Measurements from ENCODE around the gene TMOD2. TPM values are rescaled to one million over a fixed set of nuclear protein-coding genes. Genes with fewer than 3 reads are reported as not detected.

TMOD2 gene
- total and polyA plus RNA-seq, 12 donors, result 1.4 to 13.2 (median 7.0) TPM

DNA sequence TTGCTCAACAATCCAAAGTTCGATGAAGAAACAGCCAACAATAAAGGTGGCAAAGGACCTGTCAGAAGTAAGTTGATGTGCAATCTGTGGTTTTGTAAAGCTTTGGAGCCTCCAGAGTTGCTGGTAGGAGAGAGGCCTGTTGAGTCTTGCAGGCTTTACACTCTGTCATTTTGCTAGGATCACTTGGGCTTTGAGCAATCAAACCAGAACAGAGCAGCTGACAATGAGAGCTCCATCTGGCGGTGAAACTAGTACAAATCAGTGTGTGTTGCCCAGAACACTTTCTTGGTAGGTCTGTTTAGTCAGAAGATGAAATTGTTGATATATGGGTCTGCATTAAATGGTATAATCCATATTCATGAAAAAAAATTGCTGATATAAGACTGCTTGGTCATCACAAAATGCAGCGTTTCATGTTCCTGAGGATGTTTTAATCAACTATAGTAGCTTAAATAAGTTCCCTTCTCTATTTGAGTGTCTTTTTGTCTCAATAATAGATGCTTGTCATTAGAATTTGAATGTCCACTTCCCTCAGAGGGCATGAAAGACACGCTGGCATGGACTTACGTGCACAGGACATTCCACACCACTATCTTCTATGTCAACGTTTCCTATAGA lies 25.7 kb downstream of the TMOD2 start:
- peaks cover 0 to 7% of the 10 kb centered on the region in 2 donors for H3K36me3 ChIP-seq (replicated peaks in 1 of 2)

DNA sequence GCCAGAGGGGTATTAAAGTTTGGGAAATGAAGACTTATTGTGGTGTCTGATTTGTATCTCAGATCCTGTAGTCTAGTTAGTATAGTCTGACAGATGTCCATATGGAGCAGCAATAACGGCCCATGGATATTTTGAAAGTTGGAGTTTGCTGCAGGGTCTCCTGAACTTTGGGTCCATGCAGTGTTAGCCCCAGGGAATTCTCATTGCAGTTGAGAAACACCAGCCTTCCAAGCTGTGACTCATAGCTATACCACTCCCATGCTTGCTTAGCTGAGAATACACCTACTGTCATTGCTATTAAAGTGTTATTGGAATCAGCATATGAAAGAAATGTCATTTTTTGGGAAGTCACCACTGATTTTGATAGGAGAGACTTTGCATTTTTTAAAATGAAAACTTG lies 29.2 kb downstream of the TMOD2 start:
- Histone ChIP-seq H3K4me3 (no peak overlapping the region), H3K4me1 (replicated peaks in 1 of 2) (peaks cover 0 to 11% of the 10 kb centered on the region in 2 donors), H3K9me3 (replicated peaks in 1 of 3) (no peaks in the 10 kb centered on the region), H3K27ac (no peak overlapping the region), H3K27me3 (no peaks in the 10 kb centered on the region), H3K36me3 (replicated peaks in 1 of 2) (peaks cover 0 to 19% of the 10 kb centered on the region in 2 donors)
- intact Hi-C loops (cut with DNase I), result no loop called here
- no peak for DNase-seq
- 79 to 100% (median 85%) methylated on average over 1 of the region's 1 CpG for WGBS, 4 donors
- TF ChIP-seq, protein P1, sequence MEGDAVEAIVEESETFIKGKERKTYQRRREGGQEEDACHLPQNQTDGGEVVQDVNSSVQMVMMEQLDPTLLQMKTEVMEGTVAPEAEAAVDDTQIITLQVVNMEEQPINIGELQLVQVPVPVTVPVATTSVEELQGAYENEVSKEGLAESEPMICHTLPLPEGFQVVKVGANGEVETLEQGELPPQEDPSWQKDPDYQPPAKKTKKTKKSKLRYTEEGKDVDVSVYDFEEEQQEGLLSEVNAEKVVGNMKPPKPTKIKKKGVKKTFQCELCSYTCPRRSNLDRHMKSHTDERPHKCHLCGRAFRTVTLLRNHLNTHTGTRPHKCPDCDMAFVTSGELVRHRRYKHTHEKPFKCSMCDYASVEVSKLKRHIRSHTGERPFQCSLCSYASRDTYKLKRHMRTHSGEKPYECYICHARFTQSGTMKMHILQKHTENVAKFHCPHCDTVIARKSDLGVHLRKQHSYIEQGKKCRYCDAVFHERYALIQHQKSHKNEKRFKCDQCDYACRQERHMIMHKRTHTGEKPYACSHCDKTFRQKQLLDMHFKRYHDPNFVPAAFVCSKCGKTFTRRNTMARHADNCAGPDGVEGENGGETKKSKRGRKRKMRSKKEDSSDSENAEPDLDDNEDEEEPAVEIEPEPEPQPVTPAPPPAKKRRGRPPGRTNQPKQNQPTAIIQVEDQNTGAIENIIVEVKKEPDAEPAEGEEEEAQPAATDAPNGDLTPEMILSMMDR (IDR thresholded peaks at IDR 0.05), result no peak
- TF ChIP-seq POLR2A (IDR thresholded peaks at IDR 0.05), result no peak

More for the DNA sequence above, 25.7 kb downstream of the TMOD2 start:
- no peaks in the 10 kb centered on the region for H3K27me3 ChIP-seq
- H3K9me3 ChIP-seq (replicated peaks in 1 of 3), result no peaks in the 10 kb centered on the region
- H3K4me1 ChIP-seq (replicated peaks in 1 of 2), result peaks cover 0 to 11% of the 10 kb centered on the region in 2 donors
- no peak overlapping the region for H3K27ac ChIP-seq
- DNase-seq, result peak; percentile 61 to 88 (median 72)
- H3K4me3 ChIP-seq, result no peak overlapping the region
- 50 to 53% (median 53%) methylated on average over 6 of the region's 6 CpGs for WGBS, 4 donors
- intact Hi-C loops (cut with DNase I), result loop anchor here in 1 of 2 donors (2.0 kb wide), 1 partner anchor 126 kb away; no protein-coding TSS in a partner anchor
- TF ChIP-seq, protein P1 (IDR thresholded peaks at IDR 0.05), result peak; percentile 51 to 85 (median 72)
- no peak for TF ChIP-seq POLR2A (IDR thresholded peaks at IDR 0.05)

DNA sequence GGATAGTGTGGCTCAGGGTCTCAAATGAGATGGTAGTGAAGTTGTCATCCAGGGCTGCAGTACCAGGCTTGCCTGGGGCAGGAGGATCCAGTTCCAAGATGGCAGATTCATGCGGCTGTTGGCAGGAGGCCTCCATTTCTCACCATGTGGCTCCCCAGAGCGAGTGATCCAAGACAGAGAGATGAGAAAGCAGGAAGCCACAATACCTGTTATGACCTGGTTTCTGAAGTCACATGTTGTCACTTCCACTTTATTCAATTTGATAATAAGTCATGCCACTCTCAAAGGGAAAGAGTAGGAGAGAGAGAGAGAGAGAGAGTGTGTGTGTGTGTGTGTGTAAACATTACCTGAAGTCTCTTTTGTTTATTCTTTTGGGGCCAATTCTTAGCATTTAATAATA lies 30.1 kb downstream of the TMOD2 start:
- peaks cover 0 to 4% of the 10 kb centered on the region in 2 donors for H3K4me1 ChIP-seq (replicated peaks in 1 of 2)
- H3K9me3 ChIP-seq (replicated peaks in 1 of 3), result no peaks in the 10 kb centered on the region
- peaks cover 0 to 19% of the 10 kb centered on the region in 2 donors for H3K36me3 ChIP-seq (replicated peaks in 1 of 2)
- H3K4me3 ChIP-seq, result no peak overlapping the region
- intact Hi-C loops (cut with DNase I), result no loop called here
- DNase-seq, result no peak
- no peaks in the 10 kb centered on the region for H3K27me3 ChIP-seq
- 48 to 86% (median 67%) methylated on average over 2 of the region's 2 CpGs for WGBS, 4 donors
- TF ChIP-seq, protein P1 (IDR thresholded peaks at IDR 0.05), result no peak
- TF ChIP-seq POLR2A (IDR thresholded peaks at IDR 0.05), result no peak
- H3K27ac ChIP-seq, result no peak overlapping the region

DNA sequence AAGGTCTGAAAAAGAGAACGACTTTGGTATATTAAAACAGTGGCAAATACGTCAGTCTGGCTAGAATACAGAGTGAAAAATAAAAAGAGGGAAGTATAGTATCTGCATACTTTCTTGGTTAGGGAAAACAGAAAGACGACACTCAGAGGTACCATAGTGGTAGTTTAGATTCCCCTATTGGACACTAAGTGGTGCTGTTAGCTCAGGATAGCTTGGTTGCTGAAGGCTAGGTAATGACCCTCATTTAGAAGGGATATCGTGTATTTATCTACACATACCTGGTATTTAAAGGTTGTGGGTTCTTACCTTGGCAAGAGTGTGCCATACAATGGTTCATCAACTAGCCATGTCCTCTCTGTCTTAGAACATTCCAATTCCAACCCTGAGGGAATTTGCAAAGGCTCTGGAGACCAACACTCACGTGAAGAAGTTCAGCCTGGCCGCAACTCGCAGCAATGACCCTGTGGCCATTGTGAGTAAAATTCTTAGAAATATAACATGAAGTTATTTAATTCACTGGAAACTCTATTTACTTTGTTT lies 31.0 kb downstream of the TMOD2 start:
- WGBS, 4 donors, result 79 to 85% (median 84%) methylated on average over 7 of the region's 7 CpGs
- Histone ChIP-seq H3K9me3 (replicated peaks in 1 of 3) (no peaks in the 10 kb centered on the region), H3K4me1 (replicated peaks in 1 of 2) (no peaks in the 10 kb centered on the region), H3K27me3 (no peaks in the 10 kb centered on the region), H3K36me3 (replicated peaks in 1 of 2) (peaks cover 0 to 25% of the 10 kb centered on the region in 2 donors), H3K27ac (no peak overlapping the region), H3K4me3 (no peak overlapping the region)
- TF ChIP-seq, protein P1 (IDR thresholded peaks at IDR 0.05), result peak in 1 of 6 experiments; percentile 9
- TF ChIP-seq POLR2A (IDR thresholded peaks at IDR 0.05), result no peak
- DNase-seq, result no peak
- intact Hi-C loops (cut with DNase I), result no loop called here
